Endodermal cell (in vitro differentiated cells): ENCODE measurements around the gene MYO1A. TPM values are rescaled to one million over a fixed set of nuclear protein-coding genes. Genes with fewer than 3 reads are reported as not detected.

Experiments
- DNase-seq: peaks from one replicate; pipeline ENCODE4 v3.0.0-alpha.2; 2017
- H3K27ac ChIP-seq: 2 replicates; pipeline ENCODE4 v1.5.1; 2013; ENCODE audit warnings: mild to moderate bottlenecking, low read depth, low read length, moderate library complexity
- H3K27me3 ChIP-seq: 2 replicates; pipeline ENCODE4 v1.6.1; 2013; ENCODE audit warnings: mild to moderate bottlenecking, low read length, moderate library complexity; ENCODE audit not compliant: insufficient read depth, control insufficient read depth, poor library complexity, severe bottlenecking
- H3K36me3 ChIP-seq: 2 replicates; pipeline ENCODE4 v1.7.0; 2013; ENCODE audit warnings: mild to moderate bottlenecking, low read length, moderate library complexity; ENCODE audit not compliant: control insufficient read depth, insufficient read depth
- H3K4me1 ChIP-seq: one replicate; pipeline ENCODE4 v1.7.0; 2013; ENCODE audit warnings: low read length; ENCODE audit not compliant: control insufficient read depth, insufficient read depth
- H3K4me3 ChIP-seq: 2 replicates; pipeline ENCODE4 v1.5.1; 2013; ENCODE audit warnings: mild to moderate bottlenecking, low read length, moderate library complexity
- H3K9ac ChIP-seq: 2 replicates; pipeline ENCODE4 v1.6.1; 2013; ENCODE audit warnings: mild to moderate bottlenecking, low read length, moderate library complexity; ENCODE audit not compliant: poor library complexity, severe bottlenecking; ENCODE audit errors: extremely low read depth
- H3K9me3 ChIP-seq: 2 replicates; pipeline ENCODE4 v1.6.1; 2013; ENCODE audit warnings: mild to moderate bottlenecking, low read length, moderate library complexity; ENCODE audit not compliant: control insufficient read depth
- H3K27ac Mint-ChIP-seq: 2 replicates; pipeline ENCODE4 v1.8.0; 2020; ENCODE audit warnings: mixed read lengths
- H3K27me3 Mint-ChIP-seq: 2 replicates; pipeline ENCODE4 v1.8.0; 2021; ENCODE audit warnings: mild to moderate bottlenecking, mixed read lengths; ENCODE audit not compliant: insufficient read depth
- H3K36me3 Mint-ChIP-seq: 2 replicates; pipeline ENCODE4 v1.8.0; 2020; ENCODE audit warnings: low read depth, mixed read lengths
- H3K4me1 Mint-ChIP-seq: 2 replicates; pipeline ENCODE4 v1.8.0; 2020; ENCODE audit warnings: mixed read lengths
- H3K4me3 Mint-ChIP-seq: 2 replicates; pipeline ENCODE4 v1.8.0; 2020; ENCODE audit warnings: mild to moderate bottlenecking, moderate library complexity, mixed read lengths
- H3K9me3 Mint-ChIP-seq: 2 replicates; pipeline ENCODE4 v1.8.0; 2020; ENCODE audit warnings: mild to moderate bottlenecking, mixed read lengths
- WGBS, 2 experiments: methylation state at CpG; one replicate each; pipeline versions ENCODE4 v1.1.5 to v1.1.7; 2013; ENCODE audit warnings: missing lambda C conversion rate in 2 of 2, mixed read lengths in 1 of 2; ENCODE audit not compliant: insufficient coverage in 1 of 2, insufficient read length in 1 of 2; 5-methylcytosine and 5-hydroxymethylcytosine counted together
- total RNA-seq, 2 donors: library from RNA; stranded (reverse); fragmentation: NEBNext Ultra II Directional in 1 of 2; extraction: Animal tissue kit (Norgen Biotek cat#: 25700) in 1 of 2; gene quantifications; 2 replicates in 1 of 2; 3 replicates in 1 of 2; pipeline ENCODE4 v1.2.1, GENCODE V29; 2021
- TF ChIP-seq, protein P1 (sequence below): fragments of 200-600 bp; sonication (generic); conservative IDR thresholded peaks from 2 replicates; pipeline ENCODE4 v1.5.0; 2021; ENCODE audit warnings: antibody characterized with exemption, mild to moderate bottlenecking

The MYO1A gene
- total RNA-seq, 2 donors from 2014 or later: 0.77 to 1.7 TPM

DNA sequence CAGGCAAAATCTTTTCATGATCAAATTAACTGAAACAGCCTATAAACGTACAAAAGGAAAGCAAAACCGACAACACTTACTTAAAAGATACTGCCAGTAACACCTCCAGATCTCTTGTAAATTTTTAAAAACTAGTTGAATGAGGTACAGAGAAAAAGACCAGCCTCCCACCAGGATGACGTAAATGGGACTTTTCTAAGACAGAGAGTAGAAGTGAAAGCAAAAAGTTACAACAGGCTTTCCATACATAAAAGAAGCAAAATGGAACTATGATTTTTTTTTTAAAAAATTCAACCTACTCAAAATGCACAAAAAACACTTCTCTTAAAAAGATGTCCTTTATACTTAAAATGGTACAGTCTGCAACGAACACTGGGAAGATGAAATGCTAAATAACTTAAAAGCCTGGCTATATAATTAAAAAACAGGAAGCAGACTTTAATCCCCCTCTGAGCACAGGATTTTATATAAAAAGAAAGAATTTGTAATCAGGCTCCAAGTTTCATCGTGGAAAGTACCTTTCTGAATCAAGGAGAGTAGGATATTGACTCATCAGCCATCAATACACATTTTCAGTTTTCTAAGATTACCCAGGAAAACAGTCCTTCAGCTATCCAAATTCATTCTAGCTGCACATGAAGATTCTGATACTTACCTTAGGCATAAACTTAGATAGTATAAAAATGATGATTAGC lies 14.2 kb upstream of the MYO1A start:
- no peak overlapping the region for H3K9ac ChIP-seq
- H3K4me1 ChIP-seq: no peaks in the 10 kb centered on the region
- H3K4me3 ChIP-seq: no peak overlapping the region
- peaks cover 51% of the 10 kb centered on the region for H3K36me3 Mint-ChIP-seq
- no peaks in the 10 kb centered on the region for H3K4me1 Mint-ChIP-seq
- H3K27me3 ChIP-seq: no peaks in the 10 kb centered on the region
- H3K27ac ChIP-seq: no peak overlapping the region
- no peaks in the 10 kb centered on the region for H3K27me3 Mint-ChIP-seq
- H3K4me3 Mint-ChIP-seq: no peak overlapping the region
- WGBS, 2 experiments: 89 to 100% methylated on average over 2 to 5 of the region's 5 CpGs
- no peaks in the 10 kb centered on the region for H3K9me3 Mint-ChIP-seq
- no peak for DNase-seq
- H3K36me3 ChIP-seq: peaks cover 65% of the 10 kb centered on the region
- H3K9me3 ChIP-seq: no peaks in the 10 kb centered on the region
- TF ChIP-seq, protein P1, sequence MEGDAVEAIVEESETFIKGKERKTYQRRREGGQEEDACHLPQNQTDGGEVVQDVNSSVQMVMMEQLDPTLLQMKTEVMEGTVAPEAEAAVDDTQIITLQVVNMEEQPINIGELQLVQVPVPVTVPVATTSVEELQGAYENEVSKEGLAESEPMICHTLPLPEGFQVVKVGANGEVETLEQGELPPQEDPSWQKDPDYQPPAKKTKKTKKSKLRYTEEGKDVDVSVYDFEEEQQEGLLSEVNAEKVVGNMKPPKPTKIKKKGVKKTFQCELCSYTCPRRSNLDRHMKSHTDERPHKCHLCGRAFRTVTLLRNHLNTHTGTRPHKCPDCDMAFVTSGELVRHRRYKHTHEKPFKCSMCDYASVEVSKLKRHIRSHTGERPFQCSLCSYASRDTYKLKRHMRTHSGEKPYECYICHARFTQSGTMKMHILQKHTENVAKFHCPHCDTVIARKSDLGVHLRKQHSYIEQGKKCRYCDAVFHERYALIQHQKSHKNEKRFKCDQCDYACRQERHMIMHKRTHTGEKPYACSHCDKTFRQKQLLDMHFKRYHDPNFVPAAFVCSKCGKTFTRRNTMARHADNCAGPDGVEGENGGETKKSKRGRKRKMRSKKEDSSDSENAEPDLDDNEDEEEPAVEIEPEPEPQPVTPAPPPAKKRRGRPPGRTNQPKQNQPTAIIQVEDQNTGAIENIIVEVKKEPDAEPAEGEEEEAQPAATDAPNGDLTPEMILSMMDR: no peak
- H3K27ac Mint-ChIP-seq: no peak overlapping the region

DNA sequence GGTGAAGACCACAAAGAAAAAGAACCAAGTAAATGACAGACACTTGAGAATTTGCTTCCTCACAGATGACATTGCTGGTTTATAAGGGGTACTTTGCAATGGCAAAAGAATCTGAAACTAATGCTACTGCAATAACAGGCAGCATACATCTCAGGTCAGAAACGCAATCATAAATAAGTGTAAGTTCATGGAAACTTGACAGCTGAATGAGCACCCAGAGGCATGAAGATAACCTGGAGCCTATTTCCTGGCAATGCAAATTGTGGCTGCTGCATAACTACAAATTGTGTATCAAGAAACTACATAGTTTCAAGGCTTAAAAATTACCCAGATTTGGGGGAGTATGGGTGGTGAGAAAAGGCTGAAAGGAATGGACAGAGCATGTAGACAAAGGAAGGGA lies 8.5 kb upstream of the MYO1A start:
- Mint-ChIP-seq H3K27me3 (no peaks in the 10 kb centered on the region), H3K36me3 (peaks cover 60% of the 10 kb centered on the region), H3K4me1 (no peaks in the 10 kb centered on the region), H3K27ac (no peak overlapping the region), H3K9me3 (peaks cover 4% of the 10 kb centered on the region), H3K4me3 (no peak overlapping the region)
- TF ChIP-seq, protein P1: no peak
- H3K9ac ChIP-seq: no peak overlapping the region
- DNase-seq: no peak
- no peaks in the 10 kb centered on the region for H3K27me3 ChIP-seq
- no peak overlapping the region for H3K27ac ChIP-seq
- 96 to 100% methylated on average over 1 of the region's 1 CpG for WGBS, 2 experiments
- no peaks in the 10 kb centered on the region for H3K4me1 ChIP-seq
- no peaks in the 10 kb centered on the region for H3K9me3 ChIP-seq
- peaks cover 66% of the 10 kb centered on the region for H3K36me3 ChIP-seq
- H3K4me3 ChIP-seq: no peak overlapping the region

DNA sequence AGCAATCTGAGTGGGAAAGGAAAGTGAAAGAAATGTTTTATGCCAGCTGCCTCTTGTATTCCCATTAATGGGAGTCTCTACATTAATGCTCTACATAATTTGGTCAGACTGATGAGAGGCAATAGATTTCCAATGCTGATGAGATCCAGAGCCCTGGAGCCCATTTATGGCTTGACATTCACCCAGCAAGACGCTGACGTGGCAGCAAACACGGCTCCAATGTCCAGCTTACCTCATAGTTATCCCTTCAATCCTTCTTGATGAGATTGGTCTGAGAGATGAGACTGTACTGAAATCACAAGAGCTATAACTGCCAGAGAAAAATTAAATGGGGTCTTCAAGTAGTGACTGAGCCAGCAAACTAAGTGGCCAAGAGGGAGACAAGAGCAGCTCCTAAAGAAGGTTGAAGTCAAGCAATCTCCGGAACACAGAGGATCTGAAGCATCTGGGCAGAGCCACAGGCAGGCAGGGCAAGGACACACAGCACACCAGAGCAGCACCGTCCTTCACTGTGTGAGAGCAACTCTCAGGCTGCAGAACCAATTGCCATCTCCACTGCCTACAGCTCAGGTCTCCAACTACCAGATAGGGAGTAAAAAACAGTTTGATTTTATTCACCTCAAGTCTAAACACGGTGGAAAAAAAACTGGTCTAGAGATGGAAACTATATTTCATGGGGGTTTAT lies 7.3 kb upstream of the MYO1A start:
- H3K9me3 ChIP-seq: no peaks in the 10 kb centered on the region
- no peak overlapping the region for H3K9ac ChIP-seq
- peak overlapping the region; percentile 45 for H3K27ac ChIP-seq
- 96 to 100% methylated on average over 5 to 6 of the region's 6 CpGs for WGBS, 2 experiments
- H3K9me3 Mint-ChIP-seq: peaks cover 4% of the 10 kb centered on the region
- H3K27me3 ChIP-seq: no peaks in the 10 kb centered on the region
- TF ChIP-seq, protein P1: no peak
- no peaks in the 10 kb centered on the region for H3K4me1 ChIP-seq
- peaks cover 4% of the 10 kb centered on the region for H3K27me3 Mint-ChIP-seq
- no peak overlapping the region for H3K27ac Mint-ChIP-seq
- no peak overlapping the region for H3K4me3 Mint-ChIP-seq
- peaks cover 56% of the 10 kb centered on the region for H3K36me3 Mint-ChIP-seq
- H3K4me3 ChIP-seq: no peak overlapping the region
- DNase-seq: no peak
- H3K36me3 ChIP-seq: peaks cover 59% of the 10 kb centered on the region
- H3K4me1 Mint-ChIP-seq: no peaks in the 10 kb centered on the region
